Left ventricle myocardium inferior (tissue), 1 donor: Measurements from ENCODE around the gene RAMP3. TPM values are rescaled to one million over a fixed set of nuclear protein-coding genes. Genes with fewer than 3 reads are reported as not detected.

Source experiments
- DNase-seq: peaks from one replicate; pipeline ENCODE4 v3.0.0-alpha.2; 2020
- H3K27ac ChIP-seq: fragments of 200-600 bp; replicated peaks from 2 replicates; pipeline ENCODE4 v1.8.0; 2021
- H3K27me3 ChIP-seq: fragments of 200-600 bp; 2 replicates; pipeline ENCODE4 v1.8.0; 2021; ENCODE audit warnings: low read depth
- H3K36me3 ChIP-seq: fragments of 200-600 bp; 2 replicates; pipeline ENCODE4 v1.8.0; 2021
- H3K4me1 ChIP-seq: fragments of 200-600 bp; 2 replicates; pipeline ENCODE4 v1.8.0; 2021
- H3K4me3 ChIP-seq: fragments of 200-600 bp; 2 replicates; pipeline ENCODE4 v1.8.0; 2021; ENCODE audit warnings: mild to moderate bottlenecking, moderate library complexity
- H3K9me3 ChIP-seq: fragments of 200-600 bp; replicated peaks from 2 replicates; pipeline ENCODE4 v1.8.0; 2021
- intact Hi-C: fragments of 100-400 bp; cut with micrococcal nuclease; formaldehyde crosslinking; loops from one replicate; pipeline ENCODE4 v1.11.0; 2022
- total RNA-seq: library from RNA; stranded (reverse); fragmentation: NEBNext Ultra II Directional; extraction: Animal tissue kit (Norgen Biotek cat#: 25700); gene quantifications from one replicate; pipeline ENCODE4 v1.2.1, GENCODE V29; 2021
- TF ChIP-seq, protein P1 (sequence below): fragments of 200-600 bp; IDR thresholded peaks from 2 replicates; pipeline ENCODE4 v1.8.0; 2021; ENCODE audit warnings: antibody characterized with exemption, mild to moderate bottlenecking, borderline replicate concordance
- donor health status: DM: no; HTN: yes; CAD: no; lungs with severe emphysema.

Gene RAMP3
- total RNA-seq, 1 donor from 2014 or later, result 30.7 TPM

DNA sequence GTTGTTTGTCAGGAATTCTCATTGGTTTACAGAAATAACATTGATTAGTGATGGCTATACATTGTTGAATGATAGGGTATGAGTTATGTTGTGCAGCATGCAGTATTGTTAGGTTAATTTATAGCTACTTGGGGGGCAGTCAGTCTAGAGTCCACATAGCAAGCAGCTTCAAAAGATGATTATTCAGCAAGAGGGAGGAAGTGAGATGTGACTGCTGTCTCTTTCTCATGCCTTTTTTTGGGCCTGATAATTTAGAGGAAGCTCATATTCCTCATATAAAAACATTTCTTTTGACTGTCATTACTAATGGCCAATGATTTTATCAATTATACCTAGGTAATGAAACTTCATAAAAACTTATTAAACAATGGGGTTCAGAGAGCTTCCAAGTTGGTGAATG lies 42.7 kb upstream of the RAMP3 start:
- intact Hi-C loops, result no loop called here
- TF ChIP-seq, protein P1, sequence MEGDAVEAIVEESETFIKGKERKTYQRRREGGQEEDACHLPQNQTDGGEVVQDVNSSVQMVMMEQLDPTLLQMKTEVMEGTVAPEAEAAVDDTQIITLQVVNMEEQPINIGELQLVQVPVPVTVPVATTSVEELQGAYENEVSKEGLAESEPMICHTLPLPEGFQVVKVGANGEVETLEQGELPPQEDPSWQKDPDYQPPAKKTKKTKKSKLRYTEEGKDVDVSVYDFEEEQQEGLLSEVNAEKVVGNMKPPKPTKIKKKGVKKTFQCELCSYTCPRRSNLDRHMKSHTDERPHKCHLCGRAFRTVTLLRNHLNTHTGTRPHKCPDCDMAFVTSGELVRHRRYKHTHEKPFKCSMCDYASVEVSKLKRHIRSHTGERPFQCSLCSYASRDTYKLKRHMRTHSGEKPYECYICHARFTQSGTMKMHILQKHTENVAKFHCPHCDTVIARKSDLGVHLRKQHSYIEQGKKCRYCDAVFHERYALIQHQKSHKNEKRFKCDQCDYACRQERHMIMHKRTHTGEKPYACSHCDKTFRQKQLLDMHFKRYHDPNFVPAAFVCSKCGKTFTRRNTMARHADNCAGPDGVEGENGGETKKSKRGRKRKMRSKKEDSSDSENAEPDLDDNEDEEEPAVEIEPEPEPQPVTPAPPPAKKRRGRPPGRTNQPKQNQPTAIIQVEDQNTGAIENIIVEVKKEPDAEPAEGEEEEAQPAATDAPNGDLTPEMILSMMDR, result no peak
- no peaks in the 10 kb centered on the region for H3K9me3 ChIP-seq
- peaks cover 23% of the 10 kb centered on the region for H3K4me1 ChIP-seq
- no peaks in the 10 kb centered on the region for H3K27me3 ChIP-seq
- no peak overlapping the region for H3K27ac ChIP-seq
- H3K4me3 ChIP-seq, result no peak overlapping the region
- no peaks in the 10 kb centered on the region for H3K36me3 ChIP-seq
- DNase-seq, result no peak

DNA sequence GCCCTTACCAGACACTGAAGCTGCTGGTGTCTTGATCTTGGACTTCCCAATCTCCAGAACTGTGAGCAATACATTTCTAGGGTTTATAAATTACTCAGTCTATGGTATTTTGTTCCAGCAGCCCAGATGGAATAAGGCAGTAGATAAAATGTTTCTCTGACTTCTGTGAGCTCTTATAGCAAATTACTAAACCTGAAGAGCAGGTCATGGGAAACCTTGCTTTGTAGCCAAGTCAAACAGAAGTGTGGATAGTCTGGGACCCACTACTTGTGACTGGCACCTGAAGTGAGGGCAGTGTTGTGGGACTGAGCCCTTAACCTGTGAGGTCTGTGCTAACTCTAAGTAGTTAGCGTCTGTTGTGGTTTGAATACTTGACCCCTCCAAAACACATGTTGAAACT lies 41.5 kb upstream of the RAMP3 start:
- H3K4me1 ChIP-seq, result peaks cover 12% of the 10 kb centered on the region
- no peak overlapping the region for H3K4me3 ChIP-seq
- H3K36me3 ChIP-seq, result no peaks in the 10 kb centered on the region
- intact Hi-C loops, result no loop called here
- TF ChIP-seq, protein P1, result no peak
- no peaks in the 10 kb centered on the region for H3K27me3 ChIP-seq
- no peaks in the 10 kb centered on the region for H3K9me3 ChIP-seq
- DNase-seq, result no peak
- no peak overlapping the region for H3K27ac ChIP-seq

DNA sequence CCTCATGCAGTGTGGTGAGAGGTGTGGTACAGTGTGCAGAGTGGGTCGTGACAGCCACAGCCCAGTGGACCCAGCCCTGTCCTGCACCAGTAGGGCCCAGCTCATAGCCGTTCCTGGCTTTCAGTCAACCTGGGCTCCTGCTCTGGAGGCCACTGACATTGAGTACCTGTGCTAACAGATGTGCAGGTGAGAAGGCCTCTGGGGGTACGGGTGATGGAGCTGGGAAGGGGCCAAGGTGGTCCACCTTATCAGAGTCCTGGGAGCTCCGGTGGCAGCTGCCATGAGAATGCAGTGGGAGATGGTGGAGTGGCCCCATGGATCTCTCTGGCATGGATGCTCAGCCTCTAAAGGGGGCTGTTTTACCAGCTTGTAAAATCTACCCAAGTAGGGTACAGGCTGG lies 40.0 kb upstream of the RAMP3 start:
- Histone ChIP-seq H3K9me3 (peaks cover 3% of the 10 kb centered on the region), H3K27me3 (no peaks in the 10 kb centered on the region), H3K36me3 (no peaks in the 10 kb centered on the region), H3K4me3 (no peak overlapping the region), H3K27ac (no peak overlapping the region), H3K4me1 (peaks cover 2% of the 10 kb centered on the region)
- no peak for DNase-seq
- intact Hi-C loops, result no loop called here
- TF ChIP-seq, protein P1, result no peak

DNA sequence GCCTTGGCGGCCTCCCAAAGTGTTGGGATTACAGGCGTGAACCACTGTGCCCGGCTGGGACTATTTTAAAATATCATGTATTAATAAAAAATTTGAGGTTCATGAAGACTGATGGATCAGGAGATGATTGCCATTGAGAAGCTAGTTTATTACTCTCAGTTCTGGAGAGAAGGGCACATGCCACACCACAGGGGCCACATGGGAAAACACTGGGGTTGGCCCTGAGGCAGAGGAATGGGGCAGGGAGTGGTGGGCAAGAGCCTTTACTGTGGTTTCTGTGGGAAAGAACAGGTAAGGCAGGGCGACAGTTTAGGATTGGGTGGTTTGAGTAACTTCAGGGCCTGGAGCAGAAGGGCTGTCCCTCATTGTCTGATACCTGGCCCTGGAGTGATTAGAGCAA lies 39.3 kb upstream of the RAMP3 start:
- TF ChIP-seq, protein P1, result no peak
- no peak for DNase-seq
- no peaks in the 10 kb centered on the region for H3K27me3 ChIP-seq
- H3K4me1 ChIP-seq, result no peaks in the 10 kb centered on the region
- H3K36me3 ChIP-seq, result no peaks in the 10 kb centered on the region
- intact Hi-C loops, result no loop called here
- H3K9me3 ChIP-seq, result peaks cover 3% of the 10 kb centered on the region
- no peak overlapping the region for H3K27ac ChIP-seq
- H3K4me3 ChIP-seq, result no peak overlapping the region

DNA sequence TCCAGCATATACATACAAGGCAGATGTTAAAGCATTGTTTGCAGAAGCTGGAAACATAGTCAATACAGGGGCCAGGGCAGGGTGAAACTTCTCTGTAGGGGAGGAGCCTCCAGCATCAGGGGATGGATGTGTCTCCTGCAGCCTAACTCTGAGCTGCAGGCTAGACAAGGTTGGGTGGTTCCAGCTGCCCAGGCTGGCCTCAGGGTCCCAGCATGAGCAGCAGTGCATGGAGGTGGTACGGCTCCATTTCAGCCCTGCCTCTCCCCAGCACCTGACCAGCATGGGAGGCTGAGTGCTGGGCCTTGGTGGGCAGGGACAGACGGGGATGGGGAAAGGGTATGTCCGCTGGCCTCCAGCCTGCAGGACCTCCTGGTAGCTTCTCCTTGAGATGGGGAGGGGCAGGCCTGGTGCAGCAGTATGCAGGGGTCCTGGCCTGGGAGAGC lies 38.7 kb upstream of the RAMP3 start:
- Histone ChIP-seq H3K4me3 (no peak overlapping the region), H3K27ac (no peak overlapping the region), H3K36me3 (no peaks in the 10 kb centered on the region), H3K4me1 (no peaks in the 10 kb centered on the region), H3K27me3 (no peaks in the 10 kb centered on the region), H3K9me3 (peaks cover 3% of the 10 kb centered on the region)
- DNase-seq, result no peak
- intact Hi-C loops, result no loop called here
- TF ChIP-seq, protein P1, result no peak

DNA sequence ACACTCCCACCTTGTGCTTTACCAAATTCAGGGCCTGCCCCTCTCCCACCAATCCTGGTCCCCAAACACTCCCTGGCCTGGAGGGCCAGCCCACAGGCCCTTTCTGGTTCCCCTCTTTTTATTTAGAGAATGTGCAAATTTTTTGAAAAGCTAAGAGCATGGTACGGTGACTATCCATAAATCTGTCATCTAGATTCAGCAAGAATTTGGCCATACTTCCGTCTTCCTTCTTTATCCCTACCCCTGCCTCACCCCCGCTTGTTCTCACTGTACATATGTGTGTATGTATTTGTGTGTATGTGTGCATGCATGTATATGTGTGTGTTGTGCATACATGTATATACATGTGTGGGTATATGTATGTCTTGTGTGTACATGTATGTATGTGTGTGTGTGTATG lies 38.0 kb upstream of the RAMP3 start:
- TF ChIP-seq, protein P1, result no peak
- intact Hi-C loops, result no loop called here
- H3K27me3 ChIP-seq, result no peaks in the 10 kb centered on the region
- H3K4me3 ChIP-seq, result no peak overlapping the region
- H3K36me3 ChIP-seq, result no peaks in the 10 kb centered on the region
- H3K27ac ChIP-seq, result no peak overlapping the region
- DNase-seq, result no peak
- no peaks in the 10 kb centered on the region for H3K4me1 ChIP-seq
- peaks cover 3% of the 10 kb centered on the region for H3K9me3 ChIP-seq
